ENCODE measurements around the gene ITIH2.
"Not testable (repeated sequence)": the region's sequence is repeated elsewhere in the genome, so short reads cannot be mapped to it uniquely, and the experiment has no call there.

Gene ITIH2, protein sequence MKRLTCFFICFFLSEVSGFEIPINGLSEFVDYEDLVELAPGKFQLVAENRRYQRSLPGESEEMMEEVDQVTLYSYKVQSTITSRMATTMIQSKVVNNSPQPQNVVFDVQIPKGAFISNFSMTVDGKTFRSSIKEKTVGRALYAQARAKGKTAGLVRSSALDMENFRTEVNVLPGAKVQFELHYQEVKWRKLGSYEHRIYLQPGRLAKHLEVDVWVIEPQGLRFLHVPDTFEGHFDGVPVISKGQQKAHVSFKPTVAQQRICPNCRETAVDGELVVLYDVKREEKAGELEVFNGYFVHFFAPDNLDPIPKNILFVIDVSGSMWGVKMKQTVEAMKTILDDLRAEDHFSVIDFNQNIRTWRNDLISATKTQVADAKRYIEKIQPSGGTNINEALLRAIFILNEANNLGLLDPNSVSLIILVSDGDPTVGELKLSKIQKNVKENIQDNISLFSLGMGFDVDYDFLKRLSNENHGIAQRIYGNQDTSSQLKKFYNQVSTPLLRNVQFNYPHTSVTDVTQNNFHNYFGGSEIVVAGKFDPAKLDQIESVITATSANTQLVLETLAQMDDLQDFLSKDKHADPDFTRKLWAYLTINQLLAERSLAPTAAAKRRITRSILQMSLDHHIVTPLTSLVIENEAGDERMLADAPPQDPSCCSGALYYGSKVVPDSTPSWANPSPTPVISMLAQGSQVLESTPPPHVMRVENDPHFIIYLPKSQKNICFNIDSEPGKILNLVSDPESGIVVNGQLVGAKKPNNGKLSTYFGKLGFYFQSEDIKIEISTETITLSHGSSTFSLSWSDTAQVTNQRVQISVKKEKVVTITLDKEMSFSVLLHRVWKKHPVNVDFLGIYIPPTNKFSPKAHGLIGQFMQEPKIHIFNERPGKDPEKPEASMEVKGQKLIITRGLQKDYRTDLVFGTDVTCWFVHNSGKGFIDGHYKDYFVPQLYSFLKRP

DNA sequence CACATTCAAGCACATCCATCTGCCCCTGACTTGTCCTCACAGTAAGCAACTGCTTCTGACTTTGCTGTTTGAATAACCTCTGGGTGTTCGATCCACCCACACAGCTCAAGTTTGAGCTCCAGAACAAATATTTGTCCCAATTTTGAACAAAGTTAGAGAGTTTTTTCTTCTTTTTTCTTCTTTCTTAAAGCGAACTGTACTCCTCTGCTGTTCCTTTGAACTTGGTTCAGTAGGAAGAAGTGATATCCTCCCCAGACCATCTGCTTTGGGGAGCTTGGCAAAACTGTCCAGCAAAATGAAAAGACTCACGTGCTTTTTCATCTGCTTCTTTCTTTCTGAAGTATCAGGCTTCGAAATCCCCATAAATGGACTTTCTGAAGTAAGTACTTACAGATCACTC, at the start of gene ITIH2:
Gene ITIH2, plus strand, starts transcription at position 177 of the 400 bp plus-strand sequence. Its CDS starts 119 bp downstream, at position 296.
- no peak for DNase-seq (ENCODE audit: low spot score)

DNA sequence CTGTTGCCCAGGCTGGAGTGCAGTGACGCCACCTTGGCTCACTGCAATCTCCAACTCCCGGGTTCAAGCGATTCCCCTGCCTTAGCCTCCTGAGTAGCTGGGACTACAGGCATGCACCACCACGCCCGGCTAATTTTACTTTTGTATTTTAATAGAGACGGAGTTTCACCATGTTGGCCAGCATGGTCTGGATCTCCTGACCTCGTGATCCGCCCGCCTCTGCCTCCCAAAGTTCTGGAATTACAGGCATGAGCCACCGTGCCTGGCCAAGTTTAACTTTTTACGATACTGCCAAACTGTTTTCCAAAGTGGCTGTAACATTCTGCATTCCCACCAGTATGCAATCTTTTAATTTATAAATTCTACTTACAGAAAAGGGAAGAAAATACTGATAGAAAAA, 46.0 kb upstream of the ITIH2 start:
- not testable (repeated sequence) for DNase-seq (ENCODE audit: low spot score)

DNA sequence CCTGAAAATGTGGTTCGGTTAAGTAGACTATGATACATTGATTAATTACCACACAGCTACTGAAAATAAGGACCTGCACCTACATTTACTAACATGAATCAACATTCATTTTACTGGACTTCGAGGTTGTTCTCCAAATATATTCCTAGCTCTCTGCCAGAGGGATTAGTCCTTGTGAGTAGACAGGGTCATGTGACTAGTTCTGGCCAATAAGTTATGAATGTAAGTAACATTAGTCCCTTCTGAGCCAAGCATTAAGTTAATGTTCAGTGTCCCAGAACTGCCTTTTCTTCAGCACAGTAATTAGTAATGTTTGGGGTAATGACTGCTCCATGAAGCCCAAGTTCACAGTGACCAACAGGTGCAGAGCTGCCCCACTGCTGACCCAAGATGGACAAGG, 45.6 kb upstream of the ITIH2 start:
- no peak for DNase-seq (ENCODE audit: low spot score)

DNA sequence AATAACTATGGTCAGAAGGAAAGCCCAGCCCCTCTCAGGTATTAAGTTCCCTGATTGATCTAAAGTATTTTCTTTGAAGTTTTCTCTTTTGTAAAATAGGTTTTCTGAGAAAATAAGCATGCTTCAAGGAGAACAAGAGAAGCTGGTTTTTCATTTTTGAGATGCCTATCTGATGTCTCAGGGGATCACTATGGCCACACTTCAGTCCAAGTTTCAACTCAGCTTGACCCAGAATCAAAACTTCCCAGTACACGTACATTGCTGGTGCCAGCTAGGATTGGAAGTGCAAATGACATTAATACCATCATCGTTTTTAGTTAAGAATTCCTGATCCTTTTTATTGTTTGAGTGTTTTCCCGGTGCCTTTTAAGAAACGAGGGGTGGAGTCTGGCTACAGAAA, 43.6 kb upstream of the ITIH2 start:
- no peak for DNase-seq (ENCODE audit: low spot score)

DNA sequence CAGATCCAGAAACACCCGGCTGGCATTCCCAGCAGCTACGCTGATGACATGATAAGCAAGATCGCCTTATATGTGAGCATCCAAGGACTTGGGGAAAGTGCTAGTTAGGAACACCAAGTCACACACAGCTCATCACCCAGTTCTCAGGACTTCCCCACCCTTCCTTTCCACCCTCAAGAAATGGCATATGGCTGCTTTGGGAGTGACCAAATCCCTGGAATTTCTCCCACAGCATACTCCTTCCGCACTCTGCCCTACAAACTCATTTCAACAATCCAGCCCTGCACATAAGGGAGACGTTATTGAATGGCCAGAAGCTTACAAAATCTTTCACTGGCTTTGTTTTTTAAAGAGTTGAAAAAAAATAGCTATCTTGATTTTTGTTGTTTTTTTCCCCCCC, 40.6 kb upstream of the ITIH2 start:
- DNase-seq (ENCODE audit: low spot score): no peak

DNA sequence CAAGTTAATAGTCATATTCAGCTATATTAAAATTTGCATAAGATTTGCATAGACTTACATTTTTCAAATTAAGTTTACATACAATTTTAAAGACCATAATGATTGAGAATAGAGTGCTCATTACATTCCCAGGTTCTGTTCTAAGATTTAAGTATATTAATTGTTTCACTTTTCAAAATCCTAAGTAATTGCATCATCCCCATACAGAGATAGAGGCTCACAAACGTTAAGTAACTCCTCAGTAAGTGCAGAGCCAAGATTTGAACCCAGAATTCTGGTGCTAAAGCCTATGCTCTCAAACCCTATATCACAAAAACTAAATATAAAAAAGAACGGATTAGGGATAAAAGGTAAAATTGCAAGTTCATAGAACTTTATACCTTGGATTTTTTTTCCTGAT, 38.4 kb upstream of the ITIH2 start:
- no peak for DNase-seq (ENCODE audit: low spot score)

DNA sequence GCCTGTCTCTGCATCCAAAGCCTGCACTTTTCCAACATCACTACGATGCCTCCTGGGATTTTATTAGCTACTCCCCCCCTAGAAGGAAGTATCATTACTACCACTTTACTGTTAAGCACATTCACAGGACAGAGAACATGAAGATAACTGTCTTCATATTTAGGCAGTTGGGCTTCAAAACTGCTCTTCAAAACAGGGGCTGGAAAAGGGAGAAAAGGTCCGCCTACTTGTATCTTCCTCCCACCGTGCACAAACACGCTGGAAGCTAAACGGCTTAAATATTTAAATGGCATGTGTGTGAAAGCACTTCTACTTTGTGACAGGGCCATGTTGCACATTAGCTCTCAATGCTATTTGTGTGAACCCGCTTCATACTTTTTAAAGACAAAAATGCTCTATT, 37.3 kb upstream of the ITIH2 start:
- DNase-seq (ENCODE audit: low spot score): no peak

DNA sequence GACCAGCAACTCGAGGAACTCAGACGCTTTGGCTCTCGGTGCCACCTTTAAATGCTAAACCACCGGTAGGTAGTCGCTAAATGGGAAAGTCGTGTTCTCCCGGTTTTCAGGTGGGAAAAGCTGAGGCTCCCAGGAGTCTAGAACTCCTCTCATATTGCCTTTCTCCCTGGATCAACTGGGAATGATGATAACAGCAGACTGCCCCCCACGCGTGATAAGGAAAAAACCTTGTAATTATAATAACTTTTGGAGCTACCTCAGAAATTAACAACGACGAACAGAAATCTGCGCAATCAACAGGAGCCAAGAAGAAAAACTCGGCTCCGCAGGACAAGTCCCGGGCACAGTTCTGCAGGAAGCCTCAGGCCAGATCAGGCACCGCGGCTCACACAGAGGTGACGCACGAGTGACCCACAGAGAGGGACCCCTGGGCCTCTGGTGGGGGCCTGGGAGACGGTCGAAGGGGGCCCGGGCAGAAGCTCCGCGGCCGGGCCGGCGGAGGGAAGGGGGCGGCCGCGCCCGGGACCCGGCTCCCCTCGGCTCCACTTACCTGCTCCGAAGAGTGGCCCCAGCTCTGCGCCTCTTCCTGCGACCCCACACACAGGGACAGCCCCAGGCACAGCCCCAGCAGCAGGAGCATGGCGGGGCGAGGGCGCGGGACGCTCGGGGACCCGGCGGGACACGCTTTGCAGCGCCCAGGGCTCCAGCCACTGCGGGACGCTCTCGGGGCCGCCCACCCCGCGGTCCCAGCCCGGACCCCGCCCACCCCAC, 36.7 kb upstream of the ITIH2 start, which contains the start of gene ITIH5:
Gene ITIH5, minus strand, starts transcription at position 714 of the 771 bp plus-strand sequence. Its CDS starts 74 bp downstream, at position 640.
- no peak for DNase-seq (ENCODE audit: low spot score)

DNA sequence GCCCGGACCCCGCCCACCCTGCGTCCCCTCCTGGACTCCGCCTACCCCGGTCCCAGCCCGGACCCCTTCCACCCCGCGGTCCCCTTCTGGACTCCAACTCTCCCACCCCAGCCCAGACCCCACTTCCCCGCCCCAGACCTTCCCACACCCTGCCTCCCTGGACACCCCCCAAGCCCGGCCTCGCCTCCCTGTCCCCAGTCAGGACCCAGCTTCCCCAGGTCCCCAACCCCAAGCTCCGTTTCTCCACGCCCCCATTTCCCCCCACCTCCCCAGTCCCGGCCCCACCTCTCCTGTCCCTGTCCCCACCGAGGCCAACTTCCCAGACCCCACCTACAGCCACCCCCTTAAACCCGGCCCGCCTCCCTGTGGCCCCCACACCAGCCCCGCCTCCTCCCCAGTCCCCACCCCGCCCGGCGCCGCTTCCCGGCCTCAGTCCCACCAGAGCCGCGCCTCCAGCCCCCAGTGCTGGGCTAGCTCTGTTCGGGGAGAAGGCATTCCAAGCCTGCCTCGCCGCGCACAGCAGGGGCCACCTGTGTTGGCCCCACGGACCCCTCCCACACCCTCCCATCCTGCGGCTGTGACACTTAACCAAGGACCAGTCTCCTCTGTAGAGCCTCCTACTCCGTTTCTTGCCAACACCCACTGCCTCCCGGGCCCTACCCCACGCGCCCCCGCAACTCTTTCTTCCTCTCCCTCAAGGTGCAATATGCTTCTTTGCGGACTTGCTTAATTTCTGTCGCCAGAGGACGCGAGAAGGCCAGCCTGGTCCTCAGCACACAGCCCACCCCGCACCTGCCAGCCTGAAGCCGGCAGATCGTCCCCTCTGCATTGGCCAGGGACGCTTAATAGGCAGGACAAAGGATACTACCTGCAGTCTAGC, 35.6 kb upstream of the ITIH2 start:
- no peak for DNase-seq (ENCODE audit: low spot score)

DNA sequence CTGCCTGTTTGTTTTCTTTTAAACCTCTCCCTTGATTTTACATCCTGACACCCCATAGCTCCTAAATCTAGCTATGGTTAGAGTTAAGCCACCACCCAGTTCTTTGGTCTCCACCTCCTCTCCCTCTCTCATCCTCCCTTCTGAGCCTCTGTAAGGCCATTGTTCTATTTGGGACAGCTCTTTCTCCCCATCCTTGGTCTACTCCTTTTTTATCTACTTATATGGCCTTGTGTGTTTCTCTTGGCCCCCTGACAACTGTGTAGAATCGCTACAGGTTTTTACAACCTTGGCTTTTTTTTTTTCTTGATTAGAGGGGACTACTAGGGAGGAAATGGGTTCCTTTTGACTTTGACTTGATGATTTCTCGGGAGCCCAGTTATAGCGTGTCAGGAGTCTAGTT, 33.0 kb upstream of the ITIH2 start:
- no peak for DNase-seq (ENCODE audit: low spot score)

DNA sequence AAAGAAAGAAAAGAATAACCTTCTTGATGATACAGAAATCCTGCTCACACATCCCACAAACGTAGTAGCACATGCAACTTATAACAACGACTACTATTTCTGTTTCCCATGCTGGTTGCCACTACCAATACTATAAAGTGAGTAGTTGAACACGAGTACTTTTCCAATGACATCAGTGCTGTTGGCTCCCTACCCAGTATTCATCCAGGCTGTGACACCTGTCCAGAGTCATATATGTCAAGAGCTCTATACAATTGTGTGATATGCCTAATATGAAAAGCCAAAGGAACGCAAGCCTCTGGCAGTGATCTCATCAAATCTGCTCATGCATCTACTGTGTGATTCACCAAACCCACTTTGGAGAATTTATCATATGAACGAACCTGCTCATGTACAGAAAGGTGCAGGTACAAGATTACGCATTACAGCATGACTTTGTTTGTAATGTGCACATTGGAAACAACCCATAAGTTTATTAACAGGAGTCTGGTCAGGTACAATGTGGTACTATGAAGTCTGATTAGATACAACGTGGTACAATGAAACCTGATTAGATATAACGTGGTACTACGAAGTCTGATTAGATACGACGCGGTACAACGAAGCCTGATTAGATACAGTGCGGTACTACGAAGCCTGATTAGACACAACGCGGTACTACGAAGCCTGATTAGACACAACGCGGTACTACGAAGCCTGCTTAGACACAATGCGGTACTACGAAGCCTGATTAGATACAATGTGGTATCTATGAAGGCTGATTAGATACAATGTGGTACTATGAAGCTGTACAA, 30.6 kb upstream of the ITIH2 start:
- no peak for DNase-seq (ENCODE audit: low spot score)

DNA sequence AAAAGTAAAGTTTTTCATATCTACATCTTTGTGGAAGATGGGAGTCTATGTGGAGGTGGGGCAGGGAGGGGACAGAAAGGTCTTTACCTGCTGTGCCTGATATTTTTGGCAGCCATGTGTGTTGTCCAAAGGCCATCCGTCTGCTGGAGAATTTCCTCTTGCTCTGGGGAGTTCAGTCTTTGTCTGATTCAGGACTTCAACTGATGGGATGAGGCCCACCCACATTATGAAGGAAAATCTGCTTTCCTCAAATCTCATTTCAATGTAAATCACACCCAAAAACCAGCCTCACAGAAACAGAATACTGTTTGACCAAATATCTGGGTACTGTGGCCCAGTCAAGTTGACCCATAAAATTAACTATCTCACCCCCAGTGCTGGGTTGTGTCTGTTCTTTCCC, 23.9 kb upstream of the ITIH2 start:
- no peak for DNase-seq (ENCODE audit: low spot score)

DNA sequence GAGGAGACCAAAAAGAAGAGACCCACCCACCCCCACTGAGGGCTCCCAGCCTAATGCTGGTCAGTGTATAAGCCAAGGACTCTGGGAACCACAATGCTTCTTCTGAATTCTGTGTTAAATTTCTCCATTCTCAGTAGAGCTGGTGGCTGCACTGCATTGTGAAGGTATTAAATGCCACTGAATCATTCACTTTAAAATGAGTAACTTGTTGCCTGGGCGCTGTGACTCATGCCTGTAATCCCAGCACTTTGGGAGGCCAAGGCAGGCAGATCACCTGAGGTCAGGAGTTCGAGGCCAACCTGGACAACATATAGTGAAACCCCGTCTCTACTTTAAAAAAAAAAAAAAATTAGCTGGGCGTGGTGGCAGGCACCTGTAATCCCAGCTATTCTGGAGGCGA, 23.0 kb upstream of the ITIH2 start:
- DNase-seq (ENCODE audit: low spot score): not testable (repeated sequence)

DNA sequence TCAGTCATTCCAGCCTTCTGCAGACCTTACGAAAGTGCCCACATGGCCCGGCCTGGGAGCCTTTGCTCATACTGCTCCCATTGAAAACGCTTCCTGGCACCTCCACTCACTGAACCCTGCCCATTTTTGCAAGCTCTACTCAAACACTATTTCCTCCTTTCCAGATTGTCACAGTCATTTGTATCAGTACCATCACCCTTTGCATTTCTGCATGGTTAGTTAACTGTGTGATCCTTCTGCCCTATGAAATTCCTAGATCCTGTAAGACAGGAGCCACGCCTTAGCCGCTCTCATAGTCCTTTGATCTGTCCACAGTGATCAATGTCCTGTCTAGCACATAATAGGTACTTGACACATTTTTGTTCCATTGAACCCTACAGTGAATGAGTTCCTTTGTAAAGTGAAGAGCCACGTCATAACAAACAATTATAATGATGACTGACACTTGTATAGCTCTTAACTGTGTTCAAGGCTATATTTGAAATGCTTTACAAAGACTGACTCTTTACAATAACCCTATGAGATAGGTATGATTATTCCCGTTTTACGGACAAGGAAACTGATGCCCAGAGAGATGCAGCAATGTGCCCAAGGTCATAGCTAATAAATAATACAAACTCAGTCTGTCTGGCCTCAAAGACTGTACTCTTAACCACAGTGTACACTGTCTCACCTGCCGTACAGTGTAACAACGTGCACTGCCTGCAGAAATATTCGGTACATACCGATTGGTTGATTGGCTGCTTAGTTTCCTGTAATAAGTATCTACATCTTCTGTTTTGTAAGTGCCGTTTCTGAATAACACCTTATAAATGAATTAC, 16.6 kb upstream of the ITIH2 start:
- no peak for DNase-seq (ENCODE audit: low spot score)

DNA sequence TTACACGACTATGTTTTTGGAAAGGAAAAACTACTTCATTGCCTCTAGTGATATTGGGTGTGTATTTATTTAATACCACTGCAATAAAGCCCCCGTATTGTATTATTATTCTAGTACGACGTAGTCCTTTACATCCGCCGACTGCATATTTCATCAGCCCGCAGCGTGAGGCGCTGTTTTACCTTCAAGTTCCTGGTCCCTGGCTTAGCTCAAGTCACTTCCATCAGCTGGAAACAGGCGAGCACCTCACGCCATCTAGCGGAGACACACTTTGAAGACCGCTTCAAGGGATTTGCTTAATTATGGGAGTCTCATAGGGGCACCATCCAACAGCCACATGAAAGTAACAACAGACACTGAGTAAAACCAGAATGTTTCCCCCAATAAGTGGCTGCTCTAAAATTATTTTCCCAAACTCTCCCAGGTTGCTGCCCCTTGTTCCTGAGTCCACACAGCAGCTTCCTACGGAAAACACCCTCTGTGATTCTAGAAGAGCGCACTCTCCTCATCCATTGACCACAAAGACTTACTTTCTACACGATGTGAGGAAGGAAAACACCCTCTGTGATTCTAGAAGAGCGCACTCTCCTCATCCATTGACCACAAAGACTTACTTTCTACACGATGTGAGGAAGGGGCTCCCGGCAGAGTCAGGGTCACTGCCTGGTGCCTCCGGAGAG, 15.7 kb upstream of the ITIH2 start:
- peak; percentile 63 for DNase-seq (ENCODE audit: low spot score)

DNA sequence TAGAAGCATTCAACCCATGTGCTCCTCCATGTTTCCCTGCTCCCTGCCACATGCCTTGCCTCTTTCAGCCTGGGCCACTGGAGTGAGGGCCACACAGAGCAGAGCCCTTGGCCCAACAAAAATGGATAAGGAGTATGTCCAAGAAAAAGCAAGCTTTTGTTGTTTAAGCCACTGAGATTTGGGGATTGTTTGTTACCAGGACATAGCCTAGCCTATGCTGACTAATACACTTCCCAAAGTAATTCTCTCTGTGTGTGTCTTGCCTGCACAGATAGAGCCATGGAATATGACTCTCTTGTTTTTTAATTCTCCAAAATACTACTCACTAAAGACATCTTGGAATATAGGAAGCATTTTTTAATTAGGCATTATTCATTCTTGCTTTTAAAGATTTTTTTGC, 13.5 kb upstream of the ITIH2 start:
- DNase-seq (ENCODE audit: low spot score): no peak

DNA sequence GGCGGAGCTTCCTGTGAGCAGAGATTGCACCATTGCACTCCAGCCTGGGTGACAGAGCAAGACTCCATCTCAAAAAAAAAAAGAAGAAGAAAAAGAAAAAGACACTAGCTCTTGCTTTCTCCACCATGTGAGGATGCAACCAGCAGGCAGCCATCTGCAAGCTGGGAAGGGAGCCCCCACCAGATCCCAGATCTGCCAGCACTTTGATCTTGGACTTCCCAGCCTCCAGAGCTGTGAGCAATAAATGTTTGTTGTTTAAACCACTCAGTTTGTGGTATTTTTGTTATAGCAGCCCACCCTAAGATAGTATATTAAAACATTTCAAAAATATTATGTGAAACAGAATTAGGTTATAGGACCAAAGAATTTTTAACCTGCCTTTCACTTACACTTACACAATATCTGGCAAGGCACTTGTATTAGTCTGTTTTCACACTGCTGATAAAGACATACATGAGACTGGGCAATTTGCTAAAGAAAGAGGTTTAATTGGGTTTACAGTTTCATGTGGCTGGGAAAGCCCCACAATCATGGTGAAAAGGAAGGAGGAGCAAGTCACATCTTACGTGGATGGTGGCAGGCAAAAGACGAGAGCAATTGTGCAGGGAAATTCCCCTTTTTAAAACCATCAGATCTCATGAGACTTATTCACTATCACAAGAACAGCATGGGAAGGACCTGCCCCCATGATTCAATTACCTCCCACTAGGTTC, 12.1 kb upstream of the ITIH2 start:
- DNase-seq (ENCODE audit: low spot score): not testable (repeated sequence)

DNA sequence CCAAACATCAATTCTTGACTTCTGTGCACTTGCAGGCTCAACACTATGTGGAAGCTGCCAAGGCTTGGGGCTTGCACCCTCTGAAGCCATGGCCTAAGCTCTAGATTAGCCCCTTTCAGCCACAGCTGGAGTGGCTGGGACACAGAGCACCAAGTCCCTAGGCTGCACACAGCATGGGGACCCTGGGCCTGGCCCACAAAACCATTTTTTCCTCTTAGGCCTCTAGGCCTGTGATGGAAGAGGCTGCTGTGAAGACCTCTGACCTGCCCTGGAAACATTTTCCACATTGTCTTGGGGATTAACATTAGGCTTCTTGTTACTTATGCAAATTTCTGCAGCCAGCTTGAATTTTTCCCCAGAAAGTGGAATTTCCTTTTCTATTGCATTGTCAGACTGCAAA, 10.7 kb upstream of the ITIH2 start:
- DNase-seq (ENCODE audit: low spot score): not testable (repeated sequence)
